K562 (cell line): ENCODE data around the gene PIGL. TPM values are rescaled to one million over a fixed set of nuclear protein-coding genes. Genes with fewer than 3 reads are reported as not detected.

Experiments
- FOXJ2 ChIP-seq: fragments of 200-800 bp; sonication (Bioruptor generic); IDR thresholded peaks from 2 replicates; pipeline ENCODE4 v1.6.1; 2016; ENCODE audit warnings: missing genetic modification characterization, missing compliant biosample characterization
- IRF2 ChIP-seq: sonication (generic); formaldehyde crosslinking; IDR thresholded peaks from 2 replicates; pipeline ENCODE4 v1.8.1; 2022; ENCODE audit warnings: mild to moderate bottlenecking, missing genetic modification reagents
- MAFF ChIP-seq: IDR thresholded peaks from 2 replicates; pipeline ENCODE4 v1.6.1; 2012; ENCODE audit warnings: low read length, improper control_type of control experiment
- NFYB ChIP-seq: IDR thresholded peaks from 2 replicates; pipeline ENCODE4 v1.6.1; 2011; ENCODE audit warnings: mild to moderate bottlenecking, moderate library complexity; ENCODE audit not compliant: insufficient read length; ENCODE audit errors: extremely low read depth
- NR3C1 ChIP-seq: sonication (generic); formaldehyde crosslinking; IDR thresholded peaks from 2 replicates; pipeline ENCODE4 v1.8.1; 2022; ENCODE audit warnings: missing genetic modification reagents
- OTX1 ChIP-seq: fragments of 450-650 bp; formaldehyde crosslinking; IDR thresholded peaks from 2 replicates; pipeline ENCODE4 v1.4.0; 2022; ENCODE audit warnings: mild to moderate bottlenecking
- THRAP3 ChIP-seq: fragments of 450-650 bp; IDR thresholded peaks from 2 replicates; pipeline ENCODE4 v1.6.1; 2016; ENCODE audit warnings: mild to moderate bottlenecking, inconsistent platforms, borderline replicate concordance
- ZNF316 ChIP-seq: fragments of 450-650 bp; IDR thresholded peaks from 2 replicates; pipeline ENCODE4 v1.6.1; 2016
- ZNF668 ChIP-seq: fragments of 250-450 bp; sonication (Bioruptor Pico); IDR thresholded peaks from 2 replicates; pipeline ENCODE4 v1.8.0; 2022; ENCODE audit warnings: mild to moderate bottlenecking, inconsistent platforms
- polyA plus RNA-seq, 8 experiments: library from polyadenylated mRNA; depleted of rRNA in 4 of 8; stranded (reverse) in 5 of 8; unstranded in 3 of 8; fragments of >200 nt; fragmentation: Nextera tagmentation in 2 of 8; fragmentation: Illumina TruSeq in 1 of 8; extraction: Ambion mirVana in 2 of 8; extraction: Trizol in 1 of 8; gene quantifications; 2 replicates each; pipeline versions ENCODE4 v1.2.1 to v1.2.3, GENCODE V29; 2011 to 2014; ENCODE audit warnings: inconsistent platforms in 1 of 8, missing spikeins in 1 of 8
- total RNA-seq, 7 experiments: library from RNA; depleted of rRNA in 6 of 7; stranded (reverse); fragments of >200 nt in 6 of 7; fragmentation: Illumina TruSeq in 2 of 7; extraction: Trizol in 2 of 7; gene quantifications; 2 replicates each; pipeline versions ENCODE4 v1.2.1 to v1.2.3, GENCODE V29; 2011 to 2021; ENCODE audit warnings: low replicate concordance in 1 of 7
- TF ChIP-seq, protein P1 (sequence below): sonication (generic); formaldehyde crosslinking; IDR thresholded peaks from 2 replicates; pipeline ENCODE4 v1.8.0; 2023; ENCODE audit warnings: missing genetic modification reagents, mild to moderate bottlenecking, borderline replicate concordance
- TF ChIP-seq, protein P2 (sequence below), 2 experiments: fragments of 450-650 bp in 1 of 2; sonication (generic) in 1 of 2; formaldehyde crosslinking in 1 of 2; IDR thresholded peaks in 1 of 2; conservative IDR thresholded peaks in 1 of 2; 2 replicates each; pipeline versions ENCODE4 v1.6.1 to v1.8.1; 2016 to 2023; ENCODE audit warnings: mild to moderate bottlenecking in 2 of 2, moderate library complexity in 2 of 2, inconsistent platforms in 1 of 2, missing genetic modification reagents in 1 of 2
- TF ChIP-seq, protein P3 (sequence below): sonication (generic); formaldehyde crosslinking; IDR thresholded peaks from 2 replicates; pipeline ENCODE4 v1.8.0; 2022; ENCODE audit warnings: mild to moderate bottlenecking, missing genetic modification reagents
- TF ChIP-seq, protein P4 (sequence below), 2 experiments: fragments of 450-650 bp; IDR thresholded peaks; 2 replicates each; pipeline ENCODE4 v1.6.1; 2016
- TF ChIP-seq, protein P5 (sequence below): fragments of 450-650 bp; IDR thresholded peaks from 2 replicates; pipeline ENCODE4 v1.6.1; 2018; ENCODE audit not compliant: partially characterized antibody

PIGL gene
- total and polyA plus RNA-seq, 9 of the 15 experiments (the other 6 are each of a cell fraction or from before 2014, with no cell fraction given) = 19.9 to 55.3 (median 29.6) TPM

DNA sequence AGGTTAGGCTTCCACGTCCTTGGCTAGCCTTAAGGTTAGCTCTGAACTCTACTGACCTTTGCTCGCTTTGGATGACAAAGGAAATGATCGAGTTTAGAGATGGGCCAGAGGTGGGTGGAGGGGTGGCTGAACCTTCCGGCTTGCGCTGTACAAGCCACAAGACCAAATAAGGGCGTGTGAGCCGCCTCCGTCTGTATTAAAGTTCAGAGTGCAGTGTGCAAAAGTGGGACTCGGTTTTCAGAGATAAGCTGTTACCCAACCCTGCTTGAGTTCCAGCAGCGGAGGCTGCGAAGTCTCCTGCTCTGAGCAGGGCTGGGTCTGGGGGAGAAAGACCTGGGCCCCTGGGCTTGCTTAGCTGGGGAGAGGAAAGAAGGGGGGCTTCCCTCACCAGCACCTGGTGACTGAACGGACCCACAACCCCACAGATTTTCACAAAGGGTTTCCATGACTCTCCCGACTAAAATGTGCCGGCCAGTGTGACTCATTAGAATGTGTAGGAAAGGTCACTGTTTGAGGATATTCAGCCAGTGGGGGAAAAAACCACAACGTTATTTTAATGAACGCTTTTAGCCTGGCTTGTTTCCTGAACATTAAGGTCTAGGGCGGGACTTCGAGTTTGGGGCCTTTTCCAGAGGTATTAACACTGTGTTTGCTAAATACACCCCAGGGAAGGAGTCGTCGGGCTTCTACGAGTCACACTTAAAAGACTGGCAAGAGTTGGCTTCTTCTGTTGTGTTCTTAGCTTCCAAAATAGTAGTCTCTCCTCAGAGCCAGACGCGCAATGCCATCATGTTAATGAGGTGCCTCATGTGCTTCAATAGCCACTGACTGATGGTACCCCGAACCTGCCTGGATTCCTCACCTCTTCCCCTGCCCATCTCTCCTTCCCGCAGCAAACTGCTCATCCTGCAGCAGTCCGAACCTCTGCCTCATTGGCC lies 69.3 kb downstream of the PIGL start (continued):
- TF ChIP-seq, protein P1, sequence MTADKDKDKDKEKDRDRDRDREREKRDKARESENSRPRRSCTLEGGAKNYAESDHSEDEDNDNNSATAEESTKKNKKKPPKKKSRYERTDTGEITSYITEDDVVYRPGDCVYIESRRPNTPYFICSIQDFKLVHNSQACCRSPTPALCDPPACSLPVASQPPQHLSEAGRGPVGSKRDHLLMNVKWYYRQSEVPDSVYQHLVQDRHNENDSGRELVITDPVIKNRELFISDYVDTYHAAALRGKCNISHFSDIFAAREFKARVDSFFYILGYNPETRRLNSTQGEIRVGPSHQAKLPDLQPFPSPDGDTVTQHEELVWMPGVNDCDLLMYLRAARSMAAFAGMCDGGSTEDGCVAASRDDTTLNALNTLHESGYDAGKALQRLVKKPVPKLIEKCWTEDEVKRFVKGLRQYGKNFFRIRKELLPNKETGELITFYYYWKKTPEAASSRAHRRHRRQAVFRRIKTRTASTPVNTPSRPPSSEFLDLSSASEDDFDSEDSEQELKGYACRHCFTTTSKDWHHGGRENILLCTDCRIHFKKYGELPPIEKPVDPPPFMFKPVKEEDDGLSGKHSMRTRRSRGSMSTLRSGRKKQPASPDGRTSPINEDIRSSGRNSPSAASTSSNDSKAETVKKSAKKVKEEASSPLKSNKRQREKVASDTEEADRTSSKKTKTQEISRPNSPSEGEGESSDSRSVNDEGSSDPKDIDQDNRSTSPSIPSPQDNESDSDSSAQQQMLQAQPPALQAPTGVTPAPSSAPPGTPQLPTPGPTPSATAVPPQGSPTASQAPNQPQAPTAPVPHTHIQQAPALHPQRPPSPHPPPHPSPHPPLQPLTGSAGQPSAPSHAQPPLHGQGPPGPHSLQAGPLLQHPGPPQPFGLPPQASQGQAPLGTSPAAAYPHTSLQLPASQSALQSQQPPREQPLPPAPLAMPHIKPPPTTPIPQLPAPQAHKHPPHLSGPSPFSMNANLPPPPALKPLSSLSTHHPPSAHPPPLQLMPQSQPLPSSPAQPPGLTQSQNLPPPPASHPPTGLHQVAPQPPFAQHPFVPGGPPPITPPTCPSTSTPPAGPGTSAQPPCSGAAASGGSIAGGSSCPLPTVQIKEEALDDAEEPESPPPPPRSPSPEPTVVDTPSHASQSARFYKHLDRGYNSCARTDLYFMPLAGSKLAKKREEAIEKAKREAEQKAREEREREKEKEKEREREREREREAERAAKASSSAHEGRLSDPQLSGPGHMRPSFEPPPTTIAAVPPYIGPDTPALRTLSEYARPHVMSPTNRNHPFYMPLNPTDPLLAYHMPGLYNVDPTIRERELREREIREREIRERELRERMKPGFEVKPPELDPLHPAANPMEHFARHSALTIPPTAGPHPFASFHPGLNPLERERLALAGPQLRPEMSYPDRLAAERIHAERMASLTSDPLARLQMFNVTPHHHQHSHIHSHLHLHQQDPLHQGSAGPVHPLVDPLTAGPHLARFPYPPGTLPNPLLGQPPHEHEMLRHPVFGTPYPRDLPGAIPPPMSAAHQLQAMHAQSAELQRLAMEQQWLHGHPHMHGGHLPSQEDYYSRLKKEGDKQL (CRISPR knock-in tag) = no peak
- TF ChIP-seq THRAP3 (no peak), NR3C1 (CRISPR knock-in tag) (no peak), MAFF (no peak; the same call in 1 of the 2 replicates), NFYB (no peak), IRF2 (CRISPR knock-in tag) (no peak), OTX1 (no peak), ZNF668 (CRISPR knock-in tag) (no peak), FOXJ2 (tag) (peak; percentile 68), ZNF316 (no peak)
- TF ChIP-seq, protein P2, sequence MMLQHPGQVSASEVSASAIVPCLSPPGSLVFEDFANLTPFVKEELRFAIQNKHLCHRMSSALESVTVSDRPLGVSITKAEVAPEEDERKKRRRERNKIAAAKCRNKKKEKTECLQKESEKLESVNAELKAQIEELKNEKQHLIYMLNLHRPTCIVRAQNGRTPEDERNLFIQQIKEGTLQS (IDR thresholded peaks at IDR 0.05) = peak; percentile 80
- TF ChIP-seq, protein P2 (CRISPR knock-in tag; conservative IDR thresholded peaks at IDR 0.05) = peak; percentile 40; the same call in 1 of the 2 replicates
- TF ChIP-seq, protein P3, sequence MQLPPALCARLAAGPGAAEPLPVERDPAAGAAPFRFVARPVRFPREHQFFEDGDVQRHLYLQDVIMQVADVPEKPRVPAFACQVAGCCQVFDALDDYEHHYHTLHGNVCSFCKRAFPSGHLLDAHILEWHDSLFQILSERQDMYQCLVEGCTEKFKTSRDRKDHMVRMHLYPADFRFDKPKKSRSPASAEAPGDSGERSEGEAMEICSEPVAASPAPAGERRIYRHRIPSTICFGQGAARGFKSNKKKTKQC = no peak
- TF ChIP-seq, protein P4, sequence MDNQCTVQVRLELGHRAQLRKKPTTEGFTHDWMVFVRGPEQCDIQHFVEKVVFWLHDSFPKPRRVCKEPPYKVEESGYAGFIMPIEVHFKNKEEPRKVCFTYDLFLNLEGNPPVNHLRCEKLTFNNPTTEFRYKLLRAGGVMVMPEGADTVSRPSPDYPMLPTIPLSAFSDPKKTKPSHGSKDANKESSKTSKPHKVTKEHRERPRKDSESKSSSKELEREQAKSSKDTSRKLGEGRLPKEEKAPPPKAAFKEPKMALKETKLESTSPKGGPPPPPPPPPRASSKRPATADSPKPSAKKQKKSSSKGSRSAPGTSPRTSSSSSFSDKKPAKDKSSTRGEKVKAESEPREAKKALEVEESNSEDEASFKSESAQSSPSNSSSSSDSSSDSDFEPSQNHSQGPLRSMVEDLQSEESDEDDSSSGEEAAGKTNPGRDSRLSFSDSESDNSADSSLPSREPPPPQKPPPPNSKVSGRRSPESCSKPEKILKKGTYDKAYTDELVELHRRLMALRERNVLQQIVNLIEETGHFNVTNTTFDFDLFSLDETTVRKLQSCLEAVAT (IDR thresholded peaks at IDR 0.05) = 0 out of 4 replicates have a peak, but pooled peaks of 1 of the 2 experiments have one; percentile 59
- TF ChIP-seq, protein P5, sequence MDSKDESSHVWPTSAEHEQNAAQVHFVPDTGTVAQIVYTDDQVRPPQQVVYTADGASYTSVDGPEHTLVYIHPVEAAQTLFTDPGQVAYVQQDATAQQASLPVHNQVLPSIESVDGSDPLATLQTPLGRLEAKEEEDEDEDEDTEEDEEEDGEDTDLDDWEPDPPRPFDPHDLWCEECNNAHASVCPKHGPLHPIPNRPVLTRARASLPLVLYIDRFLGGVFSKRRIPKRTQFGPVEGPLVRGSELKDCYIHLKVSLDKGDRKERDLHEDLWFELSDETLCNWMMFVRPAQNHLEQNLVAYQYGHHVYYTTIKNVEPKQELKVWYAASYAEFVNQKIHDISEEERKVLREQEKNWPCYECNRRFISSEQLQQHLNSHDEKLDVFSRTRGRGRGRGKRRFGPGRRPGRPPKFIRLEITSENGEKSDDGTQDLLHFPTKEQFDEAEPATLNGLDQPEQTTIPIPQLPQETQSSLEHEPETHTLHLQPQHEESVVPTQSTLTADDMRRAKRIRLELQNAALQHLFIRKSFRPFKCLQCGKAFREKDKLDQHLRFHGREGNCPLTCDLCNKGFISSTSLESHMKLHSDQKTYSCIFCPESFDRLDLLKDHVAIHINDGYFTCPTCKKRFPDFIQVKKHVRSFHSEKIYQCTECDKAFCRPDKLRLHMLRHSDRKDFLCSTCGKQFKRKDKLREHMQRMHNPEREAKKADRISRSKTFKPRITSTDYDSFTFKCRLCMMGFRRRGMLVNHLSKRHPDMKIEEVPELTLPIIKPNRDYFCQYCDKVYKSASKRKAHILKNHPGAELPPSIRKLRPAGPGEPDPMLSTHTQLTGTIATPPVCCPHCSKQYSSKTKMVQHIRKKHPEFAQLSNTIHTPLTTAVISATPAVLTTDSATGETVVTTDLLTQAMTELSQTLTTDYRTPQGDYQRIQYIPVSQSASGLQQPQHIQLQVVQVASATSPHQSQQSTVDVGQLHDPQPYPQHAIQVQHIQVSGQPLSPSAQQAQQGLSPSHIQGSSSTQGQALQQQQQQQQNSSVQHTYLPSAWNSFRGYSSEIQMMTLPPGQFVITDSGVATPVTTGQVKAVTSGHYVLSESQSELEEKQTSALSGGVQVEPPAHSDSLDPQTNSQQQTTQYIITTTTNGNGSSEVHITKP = no peak
